GM12875 (cell line): ENCODE data around the gene P4HTM.

ENCODE experiments used
- H3K4me3 ChIP-seq: one replicate; pipeline ENCODE4 v1.5.1; 2011; ENCODE audit warnings: low read depth, low read length, control low read depth
- CTCF ChIP-seq: IDR thresholded peaks from 2 replicates; pipeline ENCODE4 v1.5.1; 2011; ENCODE audit warnings: low read depth, mild to moderate bottlenecking, control low read depth, inconsistent platforms, low read length, moderate library complexity, borderline replicate concordance; ENCODE audit not compliant: insufficient read depth

P4HTM gene

DNA sequence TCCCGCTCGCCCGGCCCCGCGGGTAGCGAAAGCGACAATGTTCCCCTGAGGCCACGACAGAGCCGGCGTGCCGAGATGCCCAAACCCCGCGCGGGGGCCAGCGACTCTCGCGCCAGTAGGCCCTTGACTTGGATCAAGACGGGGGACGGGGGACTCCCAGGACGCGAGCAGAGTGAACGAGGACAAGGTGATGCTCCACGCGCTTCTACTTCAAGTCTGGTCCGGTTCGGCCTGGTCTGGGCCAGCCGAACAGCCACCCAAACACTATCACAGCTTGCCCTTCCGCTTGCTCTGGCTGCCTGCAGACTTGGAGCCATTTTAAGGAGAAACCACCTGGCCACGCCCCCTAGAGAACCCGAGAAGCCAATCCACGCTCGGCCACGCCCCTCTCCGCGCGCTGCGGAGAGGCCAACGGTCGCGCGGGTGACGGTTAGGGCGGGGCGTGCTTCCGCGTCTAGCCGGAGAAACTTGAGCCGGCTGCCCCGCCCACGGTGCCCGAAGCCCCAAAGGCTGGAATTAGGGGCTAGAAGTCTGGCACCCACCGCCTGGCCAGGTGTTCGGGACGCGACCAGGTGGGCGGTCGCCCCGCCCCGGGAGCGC lies 31.3 kb downstream of the P4HTM start:
- no peak for TF ChIP-seq CTCF
- peak overlapping the region; percentile 97 for H3K4me3 ChIP-seq

- peak; percentile 98 for TF ChIP-seq CTCF
- peak within 1 kb of the TSS; percentile 97 for H3K4me3 ChIP-seq
These were observed 32.0 kb downstream of the P4HTM start, which contains the start of gene NDUFAF3 for GRCh38 chr3:49021813-49022687. NDUFAF3 (plus strand) TSS chr3:49022121; CDS start chr3:49022145, 24 bp downstream.

DNA sequence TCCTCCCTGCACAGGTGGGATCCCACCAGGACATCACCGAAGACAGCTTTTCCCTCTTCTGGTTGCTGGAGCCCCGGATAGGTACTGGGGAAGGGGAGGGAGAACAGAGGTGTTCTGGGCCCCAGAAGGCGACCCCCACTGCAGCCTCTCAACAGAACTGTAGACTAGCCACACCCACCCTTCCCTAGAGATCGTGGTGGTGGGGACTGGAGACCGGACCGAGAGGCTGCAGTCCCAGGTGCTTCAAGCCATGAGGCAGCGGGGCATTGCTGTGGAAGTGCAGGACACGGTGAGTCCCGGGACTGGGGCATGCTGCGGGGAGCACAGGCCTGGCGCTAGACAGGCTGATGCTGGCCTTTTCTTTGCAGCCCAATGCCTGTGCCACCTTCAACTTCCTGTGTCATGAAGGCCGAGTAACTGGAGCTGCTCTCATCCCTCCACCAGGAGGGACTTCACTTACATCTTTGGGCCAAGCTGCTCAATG lies 32.7 kb downstream of the P4HTM start:
- peak overlapping the region; percentile 97 for H3K4me3 ChIP-seq
- TF ChIP-seq CTCF, result no peak

DNA sequence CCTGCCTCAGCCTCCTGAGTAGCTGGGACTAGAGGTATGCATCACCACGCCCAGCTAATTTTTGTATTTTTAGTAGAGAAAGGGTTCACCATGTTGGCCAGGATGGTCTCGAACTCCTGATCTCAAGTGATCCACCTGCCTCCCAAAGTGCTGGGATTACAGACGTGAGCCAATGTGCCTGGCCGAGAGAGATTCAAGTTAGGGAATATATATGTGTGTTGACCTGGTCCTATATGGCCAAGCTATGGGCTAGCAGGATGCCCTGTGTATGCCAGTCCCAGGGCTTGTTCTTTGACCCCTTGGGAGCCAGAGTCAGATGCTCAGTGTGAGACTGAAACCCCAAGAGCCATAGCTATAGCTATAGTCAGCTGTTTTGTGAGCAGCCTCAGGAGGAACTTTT lies 33.7 kb downstream of the P4HTM start:
- no peak for TF ChIP-seq CTCF
- no peak overlapping the region for H3K4me3 ChIP-seq

DNA sequence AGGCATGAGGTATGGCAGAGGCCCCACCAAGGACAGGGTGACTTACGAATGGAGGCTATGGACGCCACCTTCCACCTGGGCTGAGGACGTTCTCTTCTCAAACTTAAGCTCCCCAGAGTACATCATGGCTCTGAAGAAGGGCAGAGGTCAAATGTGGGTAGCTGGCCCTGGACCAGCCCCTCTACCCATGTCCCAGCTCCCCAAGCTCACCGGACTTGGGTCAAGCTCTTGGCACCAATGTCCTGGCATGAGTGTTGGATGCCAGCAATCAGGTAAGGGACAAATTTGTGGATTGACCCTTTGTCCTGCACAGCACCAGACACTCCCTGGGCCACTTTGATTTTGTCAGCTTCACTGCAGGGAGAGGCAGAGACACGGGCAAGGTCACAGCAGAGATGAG lies 34.4 kb downstream of the P4HTM start:
- TF ChIP-seq CTCF, result no peak
- H3K4me3 ChIP-seq, result no peak overlapping the region

DNA sequence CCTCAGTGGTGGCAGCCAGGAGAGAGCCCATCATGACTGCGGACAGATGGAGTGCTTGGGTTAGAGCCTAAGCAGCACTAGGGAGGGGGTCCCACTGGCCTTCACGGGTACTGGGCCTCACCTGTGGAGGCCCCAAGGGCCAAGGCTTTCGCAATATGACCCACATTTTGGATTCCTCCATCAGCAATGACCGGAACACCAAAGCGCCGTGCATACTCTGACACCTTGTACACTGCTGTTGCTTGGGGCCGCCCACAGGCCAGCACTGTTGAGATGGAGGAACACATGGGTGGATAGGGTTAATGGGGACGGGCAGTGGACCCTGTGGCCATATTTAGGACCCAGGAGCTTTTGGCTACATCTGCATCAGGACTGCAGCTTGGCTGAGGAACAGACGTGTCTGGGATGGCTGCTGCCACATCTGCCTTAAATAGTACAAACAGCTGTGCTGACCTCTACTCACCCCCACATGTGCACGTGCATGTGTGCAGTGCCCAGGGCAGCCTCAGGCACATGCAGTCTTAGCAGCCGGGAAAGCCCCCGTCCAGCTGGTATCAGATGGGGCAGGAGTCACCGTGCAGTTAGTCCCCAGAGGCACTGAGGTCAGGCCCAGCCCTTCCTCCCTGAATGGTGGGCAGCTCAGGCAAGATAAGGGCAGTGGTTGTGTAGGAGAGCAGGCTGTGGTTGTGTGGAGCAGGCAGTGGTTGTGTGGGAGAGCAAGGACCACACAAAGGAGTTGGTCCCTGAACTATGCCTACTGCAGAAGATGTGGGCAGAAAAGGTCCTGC lies 35.2 kb downstream of the P4HTM start:
- no peak overlapping the region for H3K4me3 ChIP-seq
- no peak for TF ChIP-seq CTCF
